ENCODE data around the gene ZNF350.
"Not testable (repeated sequence)": the region's sequence is repeated elsewhere in the genome, so short reads cannot be mapped to it uniquely, and the experiment has no call there.

ZNF350 gene

GRCh38 chr19:51970718-51971117, 15.9 kb downstream of the ZNF350 start:
- no peak for DNase-seq

GRCh38 chr19:51965583-51965982, 21.1 kb downstream of the ZNF350 start:
- DNase-seq = no peak

- not testable (repeated sequence) for DNase-seq
Measured at GRCh38 chr19:51960621-51961233, 25.9 kb downstream of the ZNF350 start.

DNA sequence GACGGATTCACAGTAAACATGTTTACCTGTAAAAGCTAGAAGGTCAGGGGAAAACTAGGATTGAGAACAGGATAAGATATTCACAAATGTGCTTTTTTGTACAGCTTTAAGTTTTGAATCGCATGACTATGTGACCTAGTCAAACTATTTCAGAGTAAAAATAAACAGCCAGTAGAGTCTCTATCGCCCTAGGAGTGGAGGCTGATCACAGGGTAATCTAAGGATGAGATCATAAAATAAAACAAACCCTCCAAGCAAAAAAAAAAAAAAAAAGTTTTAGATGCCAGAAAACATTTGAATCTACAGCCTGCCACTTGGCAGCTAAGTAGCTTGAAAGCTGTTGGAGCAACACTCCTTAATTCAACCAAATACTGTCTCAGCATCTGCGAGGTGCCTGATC, 26.8 kb downstream of the ZNF350 start:
- DNase-seq = no peak

GRCh38 chr19:51957846-51958245, 28.8 kb downstream of the ZNF350 start:
- DNase-seq = not testable (repeated sequence)

DNA sequence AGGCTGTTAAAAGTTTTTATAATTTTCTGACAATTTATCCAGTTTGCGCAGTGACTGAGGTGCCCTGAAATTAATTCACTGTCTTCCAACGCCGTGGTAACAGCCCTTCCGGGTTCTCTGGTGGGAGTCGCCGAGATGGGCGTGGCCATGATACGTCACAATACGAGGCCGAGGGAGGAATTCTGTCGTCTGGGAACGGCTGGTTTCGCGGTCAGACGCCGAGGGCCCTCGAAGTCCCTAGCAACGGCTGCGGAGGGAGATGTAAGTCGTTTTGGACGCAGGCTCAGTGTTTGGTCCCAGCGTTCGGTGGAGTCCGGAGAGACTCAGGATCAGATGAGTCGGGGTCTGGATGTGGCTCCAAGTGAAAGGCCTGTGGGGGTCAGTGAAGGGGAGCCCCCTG, 37.7 kb downstream of the ZNF350 start:
- no peak for DNase-seq

DNA sequence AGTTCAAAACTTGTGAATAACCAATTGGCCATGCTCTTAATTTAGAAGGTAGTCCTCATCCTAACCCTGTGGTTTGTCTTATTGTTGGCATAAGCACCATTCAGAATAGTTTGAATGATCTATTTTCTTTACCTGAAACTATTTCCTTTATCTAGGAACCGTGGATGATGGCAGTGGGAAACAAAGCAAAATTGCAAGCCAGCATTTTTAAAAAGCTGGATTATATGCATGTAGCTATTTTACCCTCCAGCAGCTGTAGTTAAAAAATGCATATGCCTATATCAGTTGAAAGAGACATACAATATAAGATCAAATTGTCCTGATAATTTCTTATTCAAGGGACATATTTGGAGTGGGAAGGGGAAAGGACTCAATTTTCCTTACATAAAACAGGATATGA, 40.0 kb downstream of the ZNF350 start:
- DNase-seq = no peak

DNA sequence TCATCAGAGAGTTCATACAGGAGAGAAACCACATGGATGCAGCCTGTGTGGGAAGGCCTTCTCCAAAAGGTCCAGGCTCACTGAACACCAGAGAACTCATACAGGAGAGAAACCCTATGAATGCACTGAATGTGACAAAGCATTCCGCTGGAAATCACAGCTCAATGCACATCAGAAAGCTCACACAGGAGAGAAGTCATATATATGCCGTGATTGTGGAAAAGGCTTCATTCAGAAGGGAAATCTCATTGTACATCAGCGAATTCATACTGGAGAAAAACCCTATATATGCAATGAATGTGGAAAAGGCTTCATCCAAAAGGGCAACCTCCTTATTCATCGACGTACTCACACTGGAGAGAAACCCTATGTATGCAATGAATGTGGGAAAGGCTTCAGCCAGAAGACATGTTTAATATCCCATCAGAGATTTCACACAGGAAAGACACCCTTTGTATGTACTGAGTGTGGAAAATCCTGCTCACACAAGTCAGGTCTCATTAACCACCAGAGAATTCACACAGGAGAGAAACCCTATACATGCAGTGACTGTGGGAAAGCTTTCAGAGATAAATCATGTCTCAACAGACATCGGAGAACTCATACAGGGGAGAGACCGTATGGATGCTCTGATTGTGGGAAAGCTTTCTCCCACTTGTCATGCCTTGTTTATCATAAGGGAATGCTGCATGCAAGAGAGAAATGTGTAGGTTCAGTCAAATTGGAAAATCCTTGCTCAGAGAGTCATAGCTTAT, 41.7 kb downstream of the ZNF350 start:
- no peak for DNase-seq

- DNase-seq = no peak
Measured at GRCh38 chr19:51938936-51939335, 47.7 kb downstream of the ZNF350 start.

DNA sequence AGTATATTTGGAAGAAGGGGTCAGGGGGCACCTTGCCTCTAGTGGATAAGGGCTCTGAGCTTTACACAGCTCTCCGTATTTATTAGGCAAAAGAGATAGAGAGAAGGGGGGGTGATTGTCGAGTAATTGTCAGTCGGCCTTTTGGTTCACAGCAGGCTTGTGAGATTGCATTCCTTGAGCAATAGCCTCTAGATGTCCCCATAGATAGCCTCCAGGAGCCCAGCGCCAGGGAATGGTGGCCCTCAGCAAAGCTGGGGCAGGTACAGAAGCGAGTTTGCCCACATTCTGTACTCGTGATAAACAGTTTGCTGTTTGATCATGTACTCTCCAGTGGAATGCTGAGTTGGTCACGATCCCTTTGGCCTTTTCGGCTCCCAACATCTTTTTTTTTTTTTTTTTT, 54.7 kb downstream of the ZNF350 start:
- no peak for DNase-seq

- no peak for DNase-seq
Measured at GRCh38 chr19:51927859-51928258, 58.8 kb downstream of the ZNF350 start.

- DNase-seq = peak; percentile 96
Measured at GRCh38 chr19:51926784-51927741, 59.6 kb downstream of the ZNF350 start, which contains the start of gene ZNF613. Gene ZNF613, plus strand, starts transcription at chr19:51927472. Its CDS starts 8,749 bp downstream, at chr19:51936221.

DNA sequence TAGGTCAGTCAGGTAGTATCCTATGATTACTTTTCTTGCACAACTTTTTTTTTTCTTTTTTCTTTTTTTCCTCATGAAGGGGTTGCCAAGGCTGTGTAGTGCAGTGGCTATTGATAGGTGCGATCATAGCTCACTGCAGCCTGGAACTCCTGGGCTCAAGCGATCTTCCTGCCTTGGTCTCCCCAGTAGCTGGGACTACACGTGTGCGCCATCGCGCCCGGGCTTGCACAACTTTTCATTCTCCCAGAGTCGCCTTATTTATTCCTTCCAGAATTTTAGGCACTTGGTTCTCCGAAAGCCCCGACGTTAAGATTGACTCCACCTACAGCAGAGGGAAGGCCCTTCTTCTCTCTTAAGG, 60.2 kb downstream of the ZNF350 start:
- no peak for DNase-seq

- DNase-seq = no peak
Measured at GRCh38 chr19:51921949-51922348, 64.7 kb downstream of the ZNF350 start.

DNA sequence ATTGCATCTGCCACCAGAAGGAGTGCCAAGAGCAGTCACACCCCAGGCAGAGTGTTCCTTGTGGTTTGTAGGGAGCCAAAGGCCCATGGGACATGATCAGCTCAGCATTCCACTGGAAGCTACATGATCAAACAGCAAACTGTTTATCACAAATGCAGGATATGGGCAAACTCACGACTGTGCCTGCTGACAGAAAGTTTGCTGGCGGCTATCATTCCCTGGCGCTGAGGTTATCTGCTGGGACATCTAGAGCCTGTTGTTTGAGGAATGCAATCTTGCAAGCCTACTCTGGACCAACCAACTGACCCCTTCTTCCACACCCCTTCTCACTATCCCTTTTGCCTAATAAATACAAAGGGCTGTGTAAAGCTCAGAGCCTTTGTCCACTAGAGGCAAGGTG, 67.0 kb downstream of the ZNF350 start:
- DNase-seq = no peak

DNA sequence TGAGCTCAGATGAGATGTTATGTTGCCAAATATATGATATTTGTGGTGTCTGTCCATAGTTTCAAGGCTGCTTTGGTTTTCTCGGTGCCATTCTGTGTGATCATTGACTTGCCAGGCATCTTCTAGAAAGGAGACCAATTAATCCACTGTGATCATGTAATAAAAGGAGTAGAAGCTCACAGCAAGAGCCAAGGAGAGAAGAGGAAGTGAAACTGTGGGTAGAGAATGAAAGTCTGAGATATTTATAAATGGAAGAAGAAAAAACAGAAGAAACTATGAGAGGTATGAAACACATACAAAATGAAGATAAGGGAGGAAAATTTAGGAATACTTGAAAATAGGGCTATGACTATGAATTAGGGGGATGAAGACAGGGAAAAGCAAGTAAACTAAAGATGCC, 70.5 kb downstream of the ZNF350 start:
- no peak for DNase-seq

DNA sequence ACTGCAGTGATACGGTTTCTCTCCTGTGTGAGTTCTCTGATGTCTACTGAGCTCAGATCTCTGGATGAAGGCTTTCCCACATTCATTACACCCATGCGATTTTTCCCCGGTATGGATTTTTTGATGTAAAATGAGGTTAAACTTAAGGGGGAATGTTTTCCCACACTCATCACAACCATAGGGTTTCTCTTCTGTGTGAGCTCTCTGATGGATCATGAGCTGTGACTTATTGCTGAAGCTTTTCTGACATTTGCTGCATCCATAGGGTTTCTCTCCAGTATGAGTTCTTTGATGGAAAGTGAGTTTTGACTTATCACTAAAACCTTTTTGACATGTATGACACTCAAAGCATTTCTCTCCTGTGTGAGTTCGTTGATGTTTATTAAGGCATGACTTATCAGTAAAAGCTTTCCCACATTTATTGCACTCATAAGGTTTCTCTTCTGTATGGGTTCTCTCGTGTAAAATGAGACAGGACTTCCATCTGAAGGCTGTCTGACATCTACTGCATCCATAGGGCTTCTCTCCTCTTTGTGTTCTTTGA, 71.2 kb downstream of the ZNF350 start:
- DNase-seq = no peak

Measured in hematopoietic multipotent progenitor cell treated with erythropoietin and hydrocortisone succinate and interleukin-3 and kit ligand, for 4 days (in vitro differentiated cells).